Measurements from ENCODE around the gene CUL7. TPM values are rescaled to one million over a fixed set of nuclear protein-coding genes. Genes with fewer than 3 reads are reported as not detected.
A peak's percentile ranks its signal among the peaks of the same experiment; 100 is the strongest.

CUL7 gene
- total RNA-seq, 1 experiment from 2014 or later = 34.1 TPM

- TF ChIP-seq ZBTB33 (IDR thresholded peaks at IDR 0.05; ENCODE audit: extremely low read depth, insufficient replicate concordance, low read length) (no peak), EZH2 (IDR thresholded peaks at IDR 0.05) (no peak), SP1 (IDR thresholded peaks at IDR 0.05; ENCODE audit: low read depth) (no peak), EZH2phosphoT487 (IDR thresholded peaks at IDR 0.05; ENCODE audit: borderline replicate concordance) (no peak)
These were observed 24.4 kb upstream of the CUL7 start (continued) for GRCh38 chr6:43077981-43078511.

DNA sequence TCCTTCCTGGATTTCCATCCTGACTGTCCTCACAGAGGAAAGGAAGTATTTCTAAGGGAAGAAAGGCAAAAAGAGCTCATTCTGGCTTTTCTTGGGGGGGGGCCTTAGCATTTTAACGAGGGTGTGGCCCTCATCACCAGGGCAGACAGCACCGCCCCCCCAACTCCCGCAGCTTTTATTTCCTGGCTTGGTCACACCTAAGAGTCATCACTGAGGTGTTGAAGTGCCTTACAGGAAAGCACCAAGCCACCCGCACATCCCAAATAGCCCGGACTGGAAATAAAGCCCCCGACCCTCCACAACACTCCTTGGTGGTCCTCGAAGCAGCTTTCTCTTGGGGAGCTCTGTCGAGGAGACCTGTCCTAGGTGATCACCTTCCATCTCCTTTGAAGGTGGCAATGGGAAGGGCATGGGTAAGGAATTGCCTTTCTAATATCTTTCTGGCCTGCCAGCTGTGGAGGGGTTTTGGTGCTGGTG lies 23.7 kb upstream of the CUL7 start:
- TF ChIP-seq CBX3 (IDR thresholded peaks at IDR 0.05; ENCODE audit: low read depth) (no peak), JUND (IDR thresholded peaks at IDR 0.05) (peak; percentile 36; the same call in 1 of the 2 replicates)
- POLR2A ChIA-PET = interaction anchor here (1.8 to 2.0 kb wide), 2 partner anchors 13 to 23 kb away, joined by 5 to 8 read pairs; partner anchors contain the start of gene CUL7
- H3K4me3 ChIP-seq (replicated peaks in 1 of 2; ENCODE audit: low read depth in 1 of 2, low read length in 2 of 2) = peak overlapping the region; percentile 89 to 98

More for the DNA sequence above, 23.7 kb upstream of the CUL7 start:
- H3K27ac ChIP-seq (ENCODE audit: low read depth, low read length) = peak overlapping the region; percentile 86
- H4K20me1 ChIP-seq (ENCODE audit: insufficient read depth) = no peaks in the 10 kb centered on the region
- peaks cover 56% of the 10 kb centered on the region for H3K79me2 ChIP-seq (ENCODE audit: insufficient read depth, low read length)
- ATAC-seq = peak; percentile 32
- H3K9me3 ChIP-seq (ENCODE audit: control insufficient read depth in 1 of 2, insufficient read depth in 1 of 2, low read depth in 1 of 2, low read length in 2 of 2) = no peaks in the 10 kb centered on the region
- H3K36me3 ChIP-seq (ENCODE audit: control insufficient read depth in 1 of 2, insufficient read depth in 2 of 2, low read length in 2 of 2) = peaks cover 0 to 2% of the 10 kb centered on the region in 2 experiments; a peak in 2 of 4 replicates
- ChIA-PET RAD21 (ENCODE audit: low non-redundant PET in 1 of 2, low total read pairs in 2 of 2, uncharacterized antibody in 2 of 2, unreplicated experiment in 2 of 2) (interaction anchor here in 1 of 2 experiments (1.0 kb wide), 1 partner anchor 24 kb away, joined by 3 read pairs; the partner anchor contains the start of gene CUL7), CTCF (interaction anchor here (1.6 to 3.0 kb wide), 2 partner anchors 18 to 66 kb away, joined by 5 to 10 read pairs; partner anchors contain the start of genes KLC4 and MRPL2)
- BruUV-seq (replicated peaks) = no TSS peak
- no peaks in the 10 kb centered on the region for H3K27me3 ChIP-seq (ENCODE audit: insufficient read depth, low read length)
- H3K4me2 ChIP-seq (ENCODE audit: low read length) = peak overlapping the region; percentile 82
- peaks cover 21 to 27% of the 10 kb centered on the region in 2 experiments for H3K4me1 ChIP-seq (ENCODE audit: control insufficient read depth in 1 of 2, insufficient read depth in 2 of 2, low read length in 2 of 2)
- no peak for DNase-seq (ENCODE audit: low read depth, low spot score)
- no peak overlapping the region for H2AFZ ChIP-seq (ENCODE audit: low read depth, low read length, poor library complexity, severe bottlenecking)
- H3K9me2 ChIP-seq (ENCODE audit: insufficient read depth) = no peaks in the 10 kb centered on the region
- H3K9ac ChIP-seq (ENCODE audit: low read length) = peak overlapping the region; percentile 95
- intact Hi-C loops (cut with micrococcal nuclease) = loop anchor here (5.0 kb wide), 1 partner anchor 45 kb away; no protein-coding TSS in a partner anchor

All from HCT116 (cell line).